ENCODE measurements around the gene TBC1D23. TPM values are rescaled to one million over a fixed set of nuclear protein-coding genes. Genes with fewer than 3 reads are reported as not detected.

TBC1D23 gene
- polyA plus RNA-seq, 3 donors: 10.2 to 22.7 (median 12.2) TPM

DNA sequence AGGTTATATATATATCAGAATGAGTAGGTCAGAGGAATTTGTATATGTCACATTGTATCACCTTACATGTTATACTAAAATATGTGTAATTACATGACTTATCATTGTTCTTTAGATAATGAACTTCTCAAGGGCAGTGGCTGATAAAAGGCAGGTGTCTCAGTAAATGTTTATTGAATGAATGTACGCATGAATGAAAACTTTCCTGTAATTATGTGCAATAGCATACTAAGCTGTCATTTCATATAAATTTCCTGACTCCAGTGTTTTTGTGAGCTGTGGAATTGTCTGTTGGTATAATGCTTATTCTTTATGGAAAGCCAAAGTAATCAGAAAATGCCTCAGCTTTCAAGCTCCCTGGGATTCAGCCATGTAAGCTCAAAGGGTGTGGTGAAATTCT lies 4.2 kb downstream of the TBC1D23 start:
- no peak overlapping the region for H2AFZ ChIP-seq (ENCODE audit: insufficient read depth, low read depth, low read length, poor library complexity, severe bottlenecking)
- no peak overlapping the region for H3K4me3 ChIP-seq (replicated peaks in 1 of 3; ENCODE audit: low read depth in 2 of 3, low read length in 3 of 3)
- H3K27me3 Mint-ChIP-seq (ENCODE audit: low read depth in 3 of 3): peaks cover 0 to 2% (median 0%) of the 10 kb centered on the region in 3 donors
- WGBS (ENCODE audit: insufficient coverage): no CpG with 5 or more reads among the region's 1 CpG
- H3K4me2 ChIP-seq (replicated peaks; ENCODE audit: extremely low read depth, low read length, poor library complexity, severe bottlenecking): no peak overlapping the region
- no peaks in the 10 kb centered on the region for H3K9me3 Mint-ChIP-seq
- H3K9me3 ChIP-seq (replicated peaks in 1 of 2; ENCODE audit: control insufficient read depth in 1 of 2, insufficient read depth in 1 of 2, low read length in 2 of 2): no peaks in the 10 kb centered on the region
- peaks cover 15 to 17% of the 10 kb centered on the region in 2 donors for H3K4me1 ChIP-seq (ENCODE audit: control insufficient read depth in 1 of 2, insufficient read depth in 2 of 2, low read length in 2 of 2)
- no peak overlapping the region for H3K9ac ChIP-seq (ENCODE audit: insufficient read depth, low read length, poor library complexity, severe bottlenecking)
- H3K36me3 ChIP-seq (replicated peaks in 1 of 2; ENCODE audit: control insufficient read depth in 1 of 2, insufficient read depth in 2 of 2, low read length in 2 of 2): peaks cover 0 to 5% of the 10 kb centered on the region in 2 donors
- no peak overlapping the region for H3K27ac Mint-ChIP-seq
- intact Hi-C loops (cut with micrococcal nuclease): loop anchor here in 1 of 2 donors (10.0 kb wide), 2 partner anchors 190 to 430 kb away; no protein-coding TSS in a partner anchor
- peaks cover 38% of the 10 kb centered on the region for H3K4me1 Mint-ChIP-seq
- no peaks in the 10 kb centered on the region for H3K27me3 ChIP-seq (ENCODE audit: control insufficient read depth in 2 of 2, insufficient read depth in 2 of 2, low read length in 2 of 2)
- no peak overlapping the region for H3K27ac ChIP-seq (ENCODE audit: low read depth in 1 of 2, low read length in 2 of 2)
- DNase-seq: no peak
- no peaks in the 10 kb centered on the region for H3K36me3 Mint-ChIP-seq
- H4K20me1 ChIP-seq (ENCODE audit: insufficient read depth, low read length): peaks cover 86% of the 10 kb centered on the region
- peaks cover 92% of the 10 kb centered on the region for H3K79me2 ChIP-seq (ENCODE audit: insufficient read depth, low read length)
- TF ChIP-seq, protein P1, sequence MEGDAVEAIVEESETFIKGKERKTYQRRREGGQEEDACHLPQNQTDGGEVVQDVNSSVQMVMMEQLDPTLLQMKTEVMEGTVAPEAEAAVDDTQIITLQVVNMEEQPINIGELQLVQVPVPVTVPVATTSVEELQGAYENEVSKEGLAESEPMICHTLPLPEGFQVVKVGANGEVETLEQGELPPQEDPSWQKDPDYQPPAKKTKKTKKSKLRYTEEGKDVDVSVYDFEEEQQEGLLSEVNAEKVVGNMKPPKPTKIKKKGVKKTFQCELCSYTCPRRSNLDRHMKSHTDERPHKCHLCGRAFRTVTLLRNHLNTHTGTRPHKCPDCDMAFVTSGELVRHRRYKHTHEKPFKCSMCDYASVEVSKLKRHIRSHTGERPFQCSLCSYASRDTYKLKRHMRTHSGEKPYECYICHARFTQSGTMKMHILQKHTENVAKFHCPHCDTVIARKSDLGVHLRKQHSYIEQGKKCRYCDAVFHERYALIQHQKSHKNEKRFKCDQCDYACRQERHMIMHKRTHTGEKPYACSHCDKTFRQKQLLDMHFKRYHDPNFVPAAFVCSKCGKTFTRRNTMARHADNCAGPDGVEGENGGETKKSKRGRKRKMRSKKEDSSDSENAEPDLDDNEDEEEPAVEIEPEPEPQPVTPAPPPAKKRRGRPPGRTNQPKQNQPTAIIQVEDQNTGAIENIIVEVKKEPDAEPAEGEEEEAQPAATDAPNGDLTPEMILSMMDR (IDR thresholded peaks at IDR 0.05): no peak
- no peak overlapping the region for H3K4me3 Mint-ChIP-seq

DNA sequence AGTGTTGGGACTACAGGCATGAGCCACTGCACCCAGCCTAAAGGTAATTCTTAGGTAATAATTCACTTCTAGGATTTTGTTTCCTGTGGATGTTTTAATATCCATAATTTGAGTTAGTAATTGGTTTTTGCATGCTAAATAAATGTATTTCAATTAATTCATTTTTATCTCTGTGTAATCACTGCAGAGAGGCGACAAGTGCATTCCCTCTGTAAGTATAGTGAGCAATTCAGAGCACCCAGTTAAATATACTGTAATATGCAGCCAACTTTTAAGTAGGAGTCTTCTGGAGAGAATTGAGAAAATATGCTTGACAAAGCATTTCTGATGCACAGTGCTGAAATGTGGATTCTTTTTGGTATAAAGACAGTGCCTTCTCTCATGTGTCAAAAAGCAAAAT lies 5.7 kb downstream of the TBC1D23 start:
- Histone ChIP-seq H3K27me3 (ENCODE audit: control insufficient read depth in 2 of 2, insufficient read depth in 2 of 2, low read length in 2 of 2) (no peaks in the 10 kb centered on the region), H3K79me2 (ENCODE audit: insufficient read depth, low read length) (peaks cover 100% of the 10 kb centered on the region), H3K36me3 (replicated peaks in 1 of 2; ENCODE audit: control insufficient read depth in 1 of 2, insufficient read depth in 2 of 2, low read length in 2 of 2) (peaks cover 0 to 5% of the 10 kb centered on the region in 2 donors), H3K9me3 (replicated peaks in 1 of 2; ENCODE audit: control insufficient read depth in 1 of 2, insufficient read depth in 1 of 2, low read length in 2 of 2) (no peaks in the 10 kb centered on the region), H3K9ac (ENCODE audit: insufficient read depth, low read length, poor library complexity, severe bottlenecking) (no peak overlapping the region), H3K4me3 (replicated peaks in 1 of 3; ENCODE audit: low read depth in 2 of 3, low read length in 3 of 3) (no peak overlapping the region), H2AFZ (ENCODE audit: insufficient read depth, low read depth, low read length, poor library complexity, severe bottlenecking) (no peak overlapping the region), H3K4me2 (replicated peaks; ENCODE audit: extremely low read depth, low read length, poor library complexity, severe bottlenecking) (no peak overlapping the region), H4K20me1 (ENCODE audit: insufficient read depth, low read length) (peaks cover 98% of the 10 kb centered on the region), H3K4me1 (ENCODE audit: control insufficient read depth in 1 of 2, insufficient read depth in 2 of 2, low read length in 2 of 2) (peaks cover 7 to 9% of the 10 kb centered on the region in 2 donors), H3K27ac (ENCODE audit: low read depth in 1 of 2, low read length in 2 of 2) (no peak overlapping the region)
- no CpG with 5 or more reads among the region's 1 CpG for WGBS (ENCODE audit: insufficient coverage)
- no peak for DNase-seq
- Mint-ChIP-seq H3K4me1 (peaks cover 39% of the 10 kb centered on the region), H3K9me3 (no peaks in the 10 kb centered on the region), H3K27me3 (ENCODE audit: low read depth in 3 of 3) (peaks cover 0 to 2% (median 0%) of the 10 kb centered on the region in 3 donors), H3K4me3 (no peak overlapping the region), H3K27ac (no peak overlapping the region), H3K36me3 (peaks cover 0 to 2% of the 10 kb centered on the region in 2 donors)
- intact Hi-C loops (cut with micrococcal nuclease): loop anchor here in 1 of 2 donors (10.0 kb wide), 2 partner anchors 192 to 432 kb away; no protein-coding TSS in a partner anchor
- TF ChIP-seq, protein P1 (IDR thresholded peaks at IDR 0.05): no peak

Data from CD14-positive monocyte (primary cell).